HEK293 (cell line): Measurements from ENCODE around the gene CLTCL1.
A peak's percentile ranks its signal among the peaks of the same experiment; 100 is the strongest.

Experiments used
- BCL11B ChIP-seq: fragments of 450-650 bp; formaldehyde crosslinking; IDR thresholded peaks from 2 replicates; pipeline ENCODE4 v1.5.1; 2016; ENCODE audit warnings: low read depth, missing biosample characterization, missing genetic modification characterization
- GLIS2 ChIP-seq: fragments of 450-650 bp; formaldehyde crosslinking; IDR thresholded peaks from 2 replicates; pipeline ENCODE4 v1.5.1; 2016; ENCODE audit warnings: missing biosample characterization, missing genetic modification characterization
- HOXD13 ChIP-seq: sonication (generic); formaldehyde crosslinking; IDR thresholded peaks from 2 replicates; pipeline ENCODE4 v1.8.0; 2022; ENCODE audit warnings: missing genetic modification reagents, borderline replicate concordance
- KLF16 ChIP-seq: fragments of 450-650 bp; formaldehyde crosslinking; IDR thresholded peaks from 2 replicates; pipeline ENCODE4 v1.5.1; 2017; ENCODE audit warnings: missing biosample characterization, missing genetic modification characterization
- KLF9 ChIP-seq: fragments of 450-650 bp; formaldehyde crosslinking; IDR thresholded peaks from 2 replicates; pipeline ENCODE4 v1.5.1; 2016; ENCODE audit warnings: missing biosample characterization, missing genetic modification characterization, low read depth
- OSR2 ChIP-seq: fragments of 450-650 bp; formaldehyde crosslinking; IDR thresholded peaks from 2 replicates; pipeline ENCODE4 v1.5.1; 2016; ENCODE audit warnings: missing biosample characterization, missing genetic modification characterization
- OVOL3 ChIP-seq: fragments of 450-650 bp; formaldehyde crosslinking; IDR thresholded peaks from 2 replicates; pipeline ENCODE4 v1.5.1; 2016; ENCODE audit warnings: missing biosample characterization, missing genetic modification characterization
- PRDM10 ChIP-seq: fragments of 450-650 bp; formaldehyde crosslinking; IDR thresholded peaks from 2 replicates; pipeline ENCODE4 v1.5.1; 2016; ENCODE audit warnings: missing biosample characterization, missing genetic modification characterization
- PRDM4 ChIP-seq: fragments of 450-650 bp; formaldehyde crosslinking; IDR thresholded peaks from 2 replicates; pipeline ENCODE4 v1.5.1; 2017; ENCODE audit warnings: missing biosample characterization, missing genetic modification characterization
- SCRT1 ChIP-seq: fragments of 450-650 bp; formaldehyde crosslinking; IDR thresholded peaks from 2 replicates; pipeline ENCODE4 v1.5.1; 2016; ENCODE audit warnings: missing biosample characterization, missing genetic modification characterization, borderline replicate concordance
- ZBTB10 ChIP-seq: fragments of 450-650 bp; formaldehyde crosslinking; IDR thresholded peaks from 2 replicates; pipeline ENCODE4 v1.5.1; 2016; ENCODE audit warnings: missing biosample characterization, missing genetic modification characterization
- ZBTB17 ChIP-seq: fragments of 450-650 bp; formaldehyde crosslinking; IDR thresholded peaks from 2 replicates; pipeline ENCODE4 v1.5.1; 2016; ENCODE audit warnings: missing biosample characterization, missing genetic modification characterization
- ZBTB48 ChIP-seq: fragments of 450-650 bp; formaldehyde crosslinking; IDR thresholded peaks from 2 replicates; pipeline ENCODE4 v1.5.1; 2016; ENCODE audit warnings: missing biosample characterization, missing genetic modification characterization
- ZBTB8A ChIP-seq: fragments of 450-650 bp; formaldehyde crosslinking; IDR thresholded peaks from 2 replicates; pipeline ENCODE4 v1.5.1; 2016; ENCODE audit warnings: missing biosample characterization, missing genetic modification characterization
- ZEB2 ChIP-seq: fragments of 450-650 bp; formaldehyde crosslinking; IDR thresholded peaks from 2 replicates; pipeline ENCODE4 v1.5.1; 2016; ENCODE audit warnings: missing biosample characterization, missing genetic modification characterization
- ZFP3 ChIP-seq: fragments of 450-650 bp; formaldehyde crosslinking; IDR thresholded peaks from 2 replicates; pipeline ENCODE4 v1.5.1; 2016; ENCODE audit warnings: low read depth, missing biosample characterization, missing genetic modification characterization
- ZFP37 ChIP-seq: fragments of 450-650 bp; formaldehyde crosslinking; IDR thresholded peaks from 2 replicates; pipeline ENCODE4 v1.5.1; 2016; ENCODE audit warnings: missing biosample characterization, missing genetic modification characterization
- ZIC2 ChIP-seq: fragments of 450-650 bp; formaldehyde crosslinking; IDR thresholded peaks from 2 replicates; pipeline ENCODE4 v1.5.1; 2016; ENCODE audit warnings: missing biosample characterization, missing genetic modification characterization
- ZNF121 ChIP-seq: fragments of 450-650 bp; formaldehyde crosslinking; IDR thresholded peaks from 2 replicates; pipeline ENCODE4 v1.5.1; 2016; ENCODE audit warnings: missing biosample characterization, missing genetic modification characterization
- ZNF169 ChIP-seq: fragments of 450-650 bp; formaldehyde crosslinking; IDR thresholded peaks from 2 replicates; pipeline ENCODE4 v1.5.1; 2016; ENCODE audit warnings: missing biosample characterization, missing genetic modification characterization
- ZNF341 ChIP-seq: fragments of 450-650 bp; formaldehyde crosslinking; IDR thresholded peaks from 2 replicates; pipeline ENCODE4; 2016; ENCODE audit warnings: low read depth, missing biosample characterization, missing genetic modification characterization
- ZNF423 ChIP-seq: fragments of 450-650 bp; formaldehyde crosslinking; IDR thresholded peaks from 2 replicates; pipeline ENCODE4 v1.5.1; 2016; ENCODE audit warnings: missing biosample characterization, missing genetic modification characterization
- ZNF529 ChIP-seq: fragments of 450-650 bp; formaldehyde crosslinking; IDR thresholded peaks from 2 replicates; pipeline ENCODE4 v1.5.1; 2017; ENCODE audit warnings: missing genetic modification characterization, missing biosample characterization; ENCODE audit not compliant: insufficient replicate concordance
- ZSCAN30 ChIP-seq: fragments of 450-650 bp; IDR thresholded peaks from 2 replicates; pipeline ENCODE4 v1.5.1; 2018; ENCODE audit warnings: missing biosample characterization, mild to moderate bottlenecking, missing genetic modification characterization, moderate library complexity
- ZSCAN4 ChIP-seq: fragments of 450-650 bp; formaldehyde crosslinking; IDR thresholded peaks from 2 replicates; pipeline ENCODE4 v1.5.1; 2017; ENCODE audit warnings: missing biosample characterization, missing genetic modification characterization
- ZSCAN5A ChIP-seq: fragments of 450-650 bp; formaldehyde crosslinking; IDR thresholded peaks from 2 replicates; pipeline ENCODE4 v1.5.1; 2016; ENCODE audit warnings: missing biosample characterization, missing genetic modification characterization

Gene CLTCL1

GRCh38 chr22:19178657-19179496 lies 112.6 kb downstream of the CLTCL1 start, which contains the start of gene SLC25A1 (continued):
- TF ChIP-seq ZBTB10 (peak; percentile 78), ZBTB17 (tag by site-specific recombination) (peak; percentile 66), ZNF121 (peak; percentile 84; the same call in 1 of the 2 replicates), GLIS2 (tag by site-specific recombination) (peak; percentile 40), ZSCAN5A (tag by site-specific recombination) (peak; percentile 83; the same call in 1 of the 2 replicates), ZNF529 (no peak), ZFP37 (no peak), SCRT1 (no peak), KLF9 (tag by site-specific recombination) (peak; percentile 89), HOXD13 (CRISPR knock-in tag) (no peak), ZNF341 (tag by site-specific recombination) (peak; percentile 62), ZSCAN4 (tag by site-specific recombination) (no peak), ZIC2 (peak; percentile 73), ZNF169 (tag by site-specific recombination) (no peak), ZBTB8A (tag by site-specific recombination) (peak; percentile 23), ZNF423 (peak; percentile 60; the same call in 1 of the 2 replicates), PRDM4 (tag by site-specific recombination) (peak; percentile 33; the same call in 1 of the 2 replicates), ZBTB48 (tag by site-specific recombination) (peak; percentile 58), BCL11B (tag by site-specific recombination) (no peak), PRDM10 (0 out of 2 replicates have a peak, but pooled peaks have one; percentile 11), KLF16 (tag by site-specific recombination) (peak; percentile 70), OSR2 (tag by site-specific recombination) (no peak), OVOL3 (tag by site-specific recombination) (no peak), ZSCAN30 (tag by site-specific recombination) (peak; percentile 34; the same call in 1 of the 2 replicates), ZEB2 (tag by site-specific recombination) (peak; percentile 88), ZFP3 (tag by site-specific recombination) (no peak)
